ENCODE data around the gene CDC6.
"Not testable (repeated sequence)": the region's sequence is repeated elsewhere in the genome, so short reads cannot be mapped to it uniquely, and the experiment has no call there.

Gene CDC6

DNA sequence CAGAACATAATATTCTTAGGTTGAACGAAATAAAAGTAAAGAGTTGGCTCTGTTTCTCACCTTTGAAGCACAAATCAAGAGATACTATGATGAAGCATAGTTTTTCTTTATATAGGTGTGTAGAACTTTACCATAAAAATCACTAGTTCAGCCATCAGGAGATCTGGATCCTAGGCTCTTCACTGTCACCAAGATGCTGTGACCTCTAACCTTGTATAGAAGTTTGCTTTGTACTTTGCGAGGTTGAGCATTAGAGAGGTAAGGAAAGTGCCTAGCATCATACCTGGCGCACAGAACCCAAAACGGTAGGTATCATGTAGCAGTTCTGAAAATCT, 553 bp upstream of the CDC6 start:
- no peak for DNase-seq (ENCODE audit: low read depth in 2 of 2, low spot score in 1 of 2)

DNA sequence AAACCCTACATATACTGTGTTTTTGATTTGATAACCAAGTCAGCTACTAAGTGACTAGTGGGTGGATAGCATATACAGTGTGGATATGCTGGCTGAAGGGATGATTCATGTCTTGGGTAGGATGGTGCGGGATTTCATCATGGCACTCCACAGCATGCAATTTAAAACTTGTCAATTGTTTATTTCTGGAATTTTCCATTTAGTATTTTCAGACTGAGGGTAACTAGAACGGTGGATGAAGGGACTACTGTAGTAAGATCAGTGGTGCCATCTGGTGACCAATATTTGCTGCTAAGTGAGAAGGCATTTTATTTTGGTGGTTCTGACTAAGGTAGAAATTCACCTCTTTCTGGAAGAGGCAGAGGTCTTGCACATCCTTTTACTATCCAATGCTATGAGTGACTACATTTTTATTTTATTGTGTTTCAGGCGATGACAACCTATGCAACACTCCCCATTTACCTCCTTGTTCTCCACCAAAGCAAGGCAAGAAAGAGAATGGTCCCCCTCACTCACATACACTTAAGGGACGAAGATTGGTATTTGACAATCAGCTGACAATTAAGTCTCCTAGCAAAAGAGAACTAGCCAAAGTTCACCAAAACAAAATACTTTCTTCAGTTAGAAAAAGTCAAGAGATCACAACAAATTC, 3.1 kb downstream of the CDC6 start:
- DNase-seq (ENCODE audit: low read depth in 2 of 2, low spot score in 1 of 2) = no peak

DNA sequence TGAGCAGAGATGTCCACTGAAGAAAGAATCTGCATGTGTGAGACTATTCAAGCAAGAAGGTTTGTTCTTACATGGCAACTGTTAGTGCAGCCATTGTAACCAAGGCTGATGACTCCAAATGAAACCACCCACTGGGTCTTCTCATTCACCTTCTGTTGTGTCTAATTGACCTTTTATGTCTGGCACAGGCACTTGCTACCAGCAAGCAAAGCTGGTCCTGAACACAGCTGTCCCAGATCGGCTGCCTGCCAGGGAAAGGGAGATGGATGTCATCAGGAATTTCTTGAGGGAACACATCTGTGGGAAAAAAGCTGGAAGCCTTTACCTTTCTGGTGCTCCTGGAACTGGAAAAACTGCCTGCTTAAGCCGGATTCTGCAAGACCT, 3.6 kb downstream of the CDC6 start:
- DNase-seq (ENCODE audit: low read depth in 2 of 2, low spot score in 1 of 2) = no peak

DNA sequence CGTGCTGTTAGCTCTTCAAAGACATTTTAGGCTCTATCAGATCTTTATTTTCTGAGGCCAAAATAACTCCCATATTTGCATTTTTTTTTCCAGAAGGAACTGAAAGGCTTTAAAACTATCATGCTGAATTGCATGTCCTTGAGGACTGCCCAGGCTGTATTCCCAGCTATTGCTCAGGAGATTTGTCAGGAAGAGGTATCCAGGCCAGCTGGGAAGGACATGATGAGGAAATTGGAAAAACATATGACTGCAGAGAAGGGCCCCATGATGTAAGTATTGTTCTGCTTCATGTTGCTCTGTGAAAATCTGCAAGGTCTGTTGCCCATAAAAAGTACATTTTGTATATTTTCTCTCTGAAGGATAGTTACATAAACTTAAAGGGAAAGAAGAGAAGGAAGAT, 5.7 kb downstream of the CDC6 start:
- no peak for DNase-seq (ENCODE audit: low read depth in 2 of 2, low spot score in 1 of 2)

DNA sequence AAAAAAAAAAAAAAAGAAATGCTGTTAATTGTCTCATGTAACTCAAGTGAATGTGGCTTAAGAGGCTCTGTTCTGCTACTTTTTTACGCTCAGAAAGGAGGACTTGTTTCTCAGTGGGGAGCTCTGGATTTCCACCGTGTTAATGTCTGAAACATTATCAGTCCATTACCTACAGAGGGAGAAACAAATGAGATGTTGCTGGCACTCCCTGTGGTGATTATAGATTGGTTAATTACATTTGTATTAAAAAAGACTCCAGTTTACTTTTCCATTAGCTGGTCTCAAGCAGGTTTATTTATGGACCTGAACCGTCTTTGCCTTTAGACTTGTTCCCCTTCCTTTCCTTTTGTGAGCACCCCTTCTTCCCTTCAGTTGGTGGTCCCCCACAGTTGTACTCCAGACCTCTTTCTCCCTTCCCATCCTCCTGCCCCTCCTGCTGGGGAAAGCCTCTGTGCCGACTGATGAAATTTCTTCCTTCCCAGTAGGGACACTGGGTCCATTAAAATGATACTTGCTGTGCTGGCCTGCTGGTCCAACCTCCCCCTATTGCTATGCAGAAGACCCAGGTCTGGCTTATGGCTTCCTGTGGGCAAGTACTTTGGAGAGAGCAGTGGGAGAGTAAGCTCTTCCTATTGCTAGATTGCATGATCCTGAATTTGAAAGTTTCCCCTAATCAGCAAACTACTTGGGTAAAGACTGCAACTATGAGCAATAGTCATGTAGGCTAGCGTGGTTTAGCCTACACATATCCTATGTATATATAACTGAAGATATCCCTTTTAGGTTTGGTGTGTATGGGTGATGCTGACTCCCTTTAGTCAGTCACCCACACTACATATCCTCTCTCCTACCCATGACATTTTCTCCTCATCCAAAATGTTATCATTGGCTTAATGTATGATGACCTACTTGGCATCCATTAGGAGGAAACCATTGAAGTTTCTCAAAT, 8.1 kb downstream of the CDC6 start:
- no peak for DNase-seq (ENCODE audit: low read depth in 2 of 2, low spot score in 1 of 2)

DNA sequence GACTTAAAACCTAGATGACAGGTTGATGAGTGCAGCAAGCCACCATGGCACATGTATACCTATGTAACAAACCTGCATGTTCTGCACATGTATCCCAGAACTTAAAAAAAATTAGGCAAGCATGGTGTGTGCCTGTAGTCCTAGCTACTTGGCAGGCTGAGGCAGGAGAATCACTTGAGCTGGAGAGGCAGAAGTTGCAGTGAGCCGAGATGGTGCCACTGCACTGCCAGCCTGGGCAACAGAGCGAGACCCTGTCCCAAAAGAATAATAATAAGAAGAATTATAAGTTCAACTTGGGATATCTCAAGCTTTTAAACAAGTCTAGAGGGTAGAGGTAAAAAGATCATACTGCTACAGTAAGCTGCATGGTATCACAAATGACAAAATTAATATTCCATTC, 9.8 kb downstream of the CDC6 start:
- DNase-seq (ENCODE audit: low read depth in 2 of 2, low spot score in 1 of 2) = no peak

DNA sequence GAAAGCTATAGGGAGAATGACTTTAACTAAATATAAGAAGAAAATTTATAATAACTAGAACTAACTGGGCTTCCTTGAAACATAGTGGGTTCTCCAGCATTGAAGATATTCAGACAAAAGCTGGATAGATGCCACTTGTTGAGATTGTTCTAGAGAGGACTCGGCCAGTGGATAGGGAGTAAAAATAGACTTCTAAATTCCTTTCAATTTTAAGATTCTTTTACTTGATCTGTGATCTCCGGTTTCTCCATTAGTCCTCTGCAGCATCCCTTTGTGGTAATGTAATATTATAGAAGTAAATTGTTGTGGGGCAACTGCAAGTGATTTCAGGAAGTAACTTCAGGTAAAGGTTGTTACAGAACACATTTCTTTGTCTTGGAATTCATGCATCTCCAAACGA, 11.0 kb downstream of the CDC6 start:
- no peak for DNase-seq (ENCODE audit: low read depth in 2 of 2, low spot score in 1 of 2)

DNA sequence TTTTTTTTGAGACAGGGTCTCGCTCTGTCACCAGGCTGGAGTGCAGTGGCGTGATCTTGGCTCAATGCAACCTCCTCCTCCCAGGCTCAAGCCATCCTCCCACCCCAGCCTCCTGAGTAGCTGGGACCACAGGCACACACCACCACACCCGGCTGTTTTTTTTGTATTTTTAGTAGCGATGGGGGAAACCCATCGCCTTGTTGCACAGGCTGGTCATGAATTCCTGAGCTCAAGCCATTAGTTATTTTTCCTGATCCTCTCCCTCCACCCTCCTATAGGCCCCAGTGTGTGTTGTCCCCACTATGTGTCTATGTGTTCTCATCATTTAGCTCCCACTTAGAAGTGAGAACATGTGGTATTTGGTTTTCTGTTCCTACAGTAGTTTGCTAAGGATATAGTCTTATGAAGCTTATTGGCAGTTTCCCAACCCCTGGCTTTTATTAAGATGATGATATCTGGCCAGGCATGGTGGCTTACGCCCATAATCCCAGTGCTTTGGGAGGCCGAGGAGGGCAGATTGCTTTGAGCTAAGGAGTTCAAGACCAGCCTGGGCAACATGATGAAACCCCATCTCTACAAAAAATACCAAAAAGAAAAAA, 11.6 kb downstream of the CDC6 start:
- DNase-seq (ENCODE audit: low read depth in 2 of 2, low spot score in 1 of 2) = not testable (repeated sequence)

DNA sequence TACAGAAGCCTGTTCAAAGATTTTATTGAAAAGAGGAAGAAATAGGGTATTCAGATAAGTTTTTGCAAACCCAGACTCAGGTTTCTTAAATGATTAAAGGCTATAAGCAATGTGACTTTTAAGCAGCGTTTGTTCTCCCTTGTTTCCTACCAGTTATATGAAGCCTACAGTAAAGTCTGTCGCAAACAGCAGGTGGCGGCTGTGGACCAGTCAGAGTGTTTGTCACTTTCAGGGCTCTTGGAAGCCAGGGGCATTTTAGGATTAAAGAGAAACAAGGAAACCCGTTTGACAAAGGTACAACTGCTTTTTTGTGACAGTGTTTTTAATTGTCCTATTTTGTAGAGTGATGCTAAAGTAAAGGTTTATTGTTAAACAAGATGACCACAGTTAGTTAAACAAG, 13.6 kb downstream of the CDC6 start:
- DNase-seq (ENCODE audit: low read depth in 2 of 2, low spot score in 1 of 2) = no peak

DNA sequence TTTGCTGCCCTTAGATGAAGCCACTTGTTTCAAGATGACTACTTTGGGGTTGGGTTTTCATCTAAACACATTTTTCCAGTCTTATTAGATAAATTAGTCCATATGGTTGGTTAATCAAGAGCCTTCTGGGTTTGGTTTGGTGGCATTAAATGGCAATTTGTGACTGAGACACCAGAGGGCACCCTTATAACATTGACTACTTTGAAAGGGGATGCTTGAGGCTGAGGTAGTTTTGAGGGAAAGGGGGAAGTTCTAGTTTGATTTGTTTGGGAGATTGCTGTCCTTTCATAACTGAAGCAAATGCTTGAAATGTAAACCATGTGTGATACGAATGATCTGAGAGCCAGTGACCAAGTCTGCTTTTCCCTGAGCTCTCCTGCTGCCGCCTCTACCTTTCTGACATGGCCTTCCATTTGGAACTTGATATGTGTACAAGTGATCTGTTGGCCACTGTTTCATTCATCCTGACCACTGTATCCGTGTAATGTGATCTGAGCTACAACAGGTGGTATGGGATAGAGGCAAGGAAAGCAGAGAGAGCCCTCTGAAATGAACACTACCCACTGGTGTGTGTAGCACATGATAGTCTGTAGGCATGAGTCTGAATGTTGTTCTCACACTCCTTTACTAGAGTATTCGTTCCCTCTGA, 15.5 kb downstream of the CDC6 start:
- no peak for DNase-seq (ENCODE audit: low read depth in 2 of 2, low spot score in 1 of 2)

DNA sequence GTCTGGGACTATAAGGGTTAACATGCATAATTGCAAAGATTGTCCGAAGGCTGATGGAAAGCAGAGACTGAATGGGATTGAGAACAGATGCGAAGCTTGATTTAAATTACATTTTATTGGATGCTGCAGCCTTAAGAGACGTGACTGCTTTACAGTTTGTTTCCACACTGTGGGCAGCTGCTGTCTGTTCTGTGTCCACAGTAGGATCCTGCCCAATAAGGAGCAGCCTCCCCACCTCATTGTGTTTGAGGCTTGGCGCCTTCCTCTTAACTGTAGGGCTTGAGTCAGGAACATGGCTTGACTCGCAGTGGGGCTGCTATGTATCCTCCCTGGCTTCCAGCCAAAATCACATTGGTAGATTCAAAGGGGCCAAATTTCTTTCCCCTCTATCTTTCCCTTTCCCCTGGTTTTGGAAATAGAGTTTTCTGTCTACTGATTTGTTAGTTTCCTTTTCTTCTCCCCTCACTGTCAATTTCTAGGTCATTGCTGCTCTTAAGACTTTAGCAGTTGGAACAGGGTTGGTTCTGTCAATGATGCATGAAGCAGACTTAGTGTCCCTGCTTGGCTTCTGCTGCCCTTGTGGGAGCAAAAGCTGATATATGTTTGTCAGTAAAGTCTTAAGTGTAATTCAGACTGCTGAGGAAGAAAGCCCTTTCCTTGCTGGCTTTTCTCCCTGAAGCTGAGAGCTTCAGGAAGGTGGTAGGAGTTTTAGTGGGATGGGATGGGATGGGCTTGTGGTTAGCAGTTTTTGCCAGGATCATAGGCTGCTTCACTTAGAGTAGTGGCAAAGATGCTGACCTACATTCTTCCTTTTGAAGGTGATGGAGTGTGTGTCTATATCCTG, 16.3 kb downstream of the CDC6 start:
- no peak for DNase-seq (ENCODE audit: low read depth in 2 of 2, low spot score in 1 of 2)

DNA sequence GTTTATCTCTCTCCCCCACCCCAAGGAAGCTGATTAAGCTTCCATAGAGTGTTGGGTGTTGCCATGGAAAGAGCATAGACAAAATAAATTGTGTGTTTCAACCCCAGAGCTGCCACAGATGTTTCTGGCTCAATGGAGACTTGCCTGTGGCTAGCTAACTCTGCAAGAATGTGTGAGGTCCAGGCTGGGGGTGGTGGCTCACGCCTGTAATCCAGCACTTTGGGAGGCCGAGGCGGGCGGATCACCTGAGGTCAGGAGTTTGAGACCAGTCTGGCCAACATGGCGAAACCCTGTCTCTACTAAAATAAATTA, 16.8 kb downstream of the CDC6 start:
- DNase-seq (ENCODE audit: low read depth in 2 of 2, low spot score in 1 of 2) = not testable (repeated sequence)

DNA sequence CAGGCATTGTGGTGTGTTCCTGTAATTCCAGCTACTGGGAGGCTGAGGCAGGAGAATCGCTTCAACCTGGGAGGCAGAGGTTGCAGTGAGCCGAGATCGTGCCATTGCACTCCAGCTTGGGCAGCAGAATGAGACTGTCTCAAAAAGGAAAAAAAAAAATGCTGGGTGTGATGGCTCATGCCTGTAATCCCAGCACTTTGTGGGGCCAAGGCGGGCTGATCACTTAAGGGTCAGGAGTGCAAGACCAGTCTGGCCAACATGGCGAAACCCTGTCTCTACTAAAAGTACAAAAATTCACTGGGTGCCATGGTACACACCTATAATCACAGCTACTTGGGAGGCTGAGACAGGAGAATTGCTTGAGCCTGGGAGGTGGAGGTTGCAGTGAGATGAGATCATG, 17.2 kb downstream of the CDC6 start:
- DNase-seq (ENCODE audit: low read depth in 2 of 2, low spot score in 1 of 2) = not testable (repeated sequence)

DNA sequence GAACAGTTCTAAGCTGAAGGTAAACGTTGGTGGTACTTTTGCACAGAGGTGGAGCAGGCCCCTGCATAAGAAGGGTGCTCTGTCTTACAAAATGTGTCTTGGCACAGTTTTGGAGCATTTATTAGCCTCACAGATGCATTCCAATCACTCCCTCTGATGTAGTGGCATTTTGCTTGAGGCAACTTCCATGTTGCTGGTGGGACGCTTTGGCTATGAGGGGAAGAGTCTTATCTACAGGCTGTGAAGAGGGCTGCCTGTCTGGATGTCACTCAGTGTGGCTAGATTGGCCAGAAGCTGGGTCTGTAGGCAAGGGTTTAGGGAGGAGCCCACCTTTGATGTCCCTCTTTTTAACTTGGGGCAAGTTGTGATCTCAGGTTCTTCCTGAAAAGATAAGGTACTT, 18.7 kb downstream of the CDC6 start:
- DNase-seq (ENCODE audit: low read depth in 2 of 2, low spot score in 1 of 2) = no peak

DNA sequence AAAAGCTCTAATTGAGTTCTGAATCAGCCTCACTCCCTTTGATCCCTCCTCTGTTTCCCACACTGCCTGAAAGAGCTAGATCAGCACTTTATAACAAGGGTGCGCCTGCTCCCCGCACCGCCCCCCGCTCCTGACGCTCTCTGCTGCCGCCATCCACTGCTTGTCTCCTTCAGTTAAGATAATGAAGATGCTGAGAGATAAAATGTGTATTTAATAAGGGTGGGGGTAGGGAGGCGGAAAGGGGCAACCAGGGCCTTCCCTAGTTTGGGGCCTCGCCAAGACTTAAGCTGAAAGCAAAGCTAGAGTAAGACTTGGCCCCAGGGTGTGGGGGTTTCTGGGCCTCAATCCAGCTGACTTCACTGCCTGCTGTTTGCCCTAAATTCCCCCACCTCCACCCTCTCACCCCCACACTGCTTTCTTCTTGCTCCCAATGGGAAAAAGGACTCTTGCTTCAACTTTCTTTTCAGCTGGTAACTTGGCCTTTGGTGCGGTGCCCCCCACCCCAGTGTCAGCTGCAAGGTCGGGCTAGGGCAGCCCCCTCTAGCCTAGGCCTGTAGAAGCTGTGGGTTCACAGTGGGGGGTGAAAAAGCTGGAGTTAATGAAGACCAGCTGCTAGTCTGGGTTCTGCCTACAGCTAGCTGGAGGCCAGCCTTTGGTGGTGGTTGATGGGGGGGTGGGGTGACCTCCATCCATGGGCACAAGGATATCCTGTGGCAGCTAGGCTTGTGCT, 19.5 kb downstream of the CDC6 start:
- DNase-seq (ENCODE audit: low read depth in 2 of 2, low spot score in 1 of 2) = no peak

DNA sequence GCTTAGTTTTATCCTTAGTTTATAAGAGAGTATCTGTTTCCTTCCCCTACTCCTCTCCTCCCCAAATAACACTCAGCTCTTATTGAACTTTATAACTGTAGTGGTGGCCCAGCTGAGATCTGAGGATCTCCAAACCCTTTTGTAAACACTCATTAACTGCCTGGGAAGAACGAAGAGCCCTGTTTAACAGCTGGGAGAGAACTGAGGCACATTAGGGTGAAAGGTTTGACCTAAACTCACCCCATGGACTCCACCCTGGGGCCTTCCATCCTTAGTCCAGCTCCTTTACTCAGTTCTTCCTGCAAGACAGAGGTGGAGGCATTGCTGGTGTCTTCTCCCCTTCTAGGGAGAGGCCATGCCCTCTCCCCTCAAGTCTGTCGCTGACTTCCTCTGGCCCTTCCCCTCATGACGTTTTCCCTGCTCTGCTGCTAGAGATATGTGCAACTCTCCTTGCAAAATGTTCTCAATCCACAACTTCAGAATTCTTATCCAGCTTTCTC, 20.1 kb downstream of the CDC6 start:
- no peak for DNase-seq (ENCODE audit: low read depth in 2 of 2, low spot score in 1 of 2)

DNA sequence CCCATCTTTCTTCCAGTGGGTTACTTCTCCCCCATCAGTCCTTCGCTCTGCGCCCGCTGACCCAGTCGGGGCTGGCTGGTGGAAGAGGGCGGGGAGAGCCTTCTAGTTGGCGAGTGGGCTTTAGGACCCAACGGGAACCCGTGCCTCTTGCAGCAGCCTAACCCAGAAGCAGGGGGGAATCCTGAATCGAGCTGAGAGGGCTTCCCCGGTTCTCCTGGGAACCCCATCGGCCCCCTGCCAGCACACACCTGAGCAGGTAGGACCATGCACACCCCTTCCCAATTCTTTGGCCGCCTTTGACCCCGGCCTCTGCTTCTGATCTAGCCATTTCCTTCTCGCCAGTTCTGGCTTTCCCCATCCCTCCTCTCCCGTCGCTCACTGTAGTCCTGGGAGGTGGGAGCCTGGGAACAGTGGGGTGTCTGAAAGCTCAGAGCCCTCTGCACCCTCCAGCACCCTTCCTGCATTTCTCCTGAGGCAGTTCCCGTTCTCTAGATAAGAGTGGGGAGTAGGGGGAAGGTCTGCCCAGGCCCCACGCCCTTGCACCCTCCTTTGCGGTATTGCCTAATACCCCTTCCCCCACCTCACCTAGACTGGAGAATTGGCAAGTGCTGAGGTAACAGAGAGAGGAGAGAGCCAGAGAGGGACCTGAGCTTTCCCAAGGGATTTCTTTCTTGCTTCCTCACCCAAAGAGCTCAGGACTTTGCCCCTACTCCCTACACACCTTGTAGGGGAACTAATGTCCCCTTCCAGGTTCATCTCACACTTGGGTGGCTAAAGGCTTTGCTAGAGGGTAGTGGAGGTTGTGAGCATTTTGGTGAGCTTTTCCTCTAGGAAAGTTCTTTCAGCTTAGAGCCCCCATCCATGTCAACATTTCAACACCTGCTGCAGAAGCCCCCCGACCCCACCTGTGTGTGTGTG, 21.6 kb downstream of the CDC6 start, which contains the start of gene RARA:
TSS of gene RARA (plus strand) at position 150 of the 918 bp plus-strand sequence. CDS start 22,039 bp downstream, outside the sequence.
- DNase-seq (ENCODE audit: low read depth in 2 of 2, low spot score in 1 of 2) = no peak

DNA sequence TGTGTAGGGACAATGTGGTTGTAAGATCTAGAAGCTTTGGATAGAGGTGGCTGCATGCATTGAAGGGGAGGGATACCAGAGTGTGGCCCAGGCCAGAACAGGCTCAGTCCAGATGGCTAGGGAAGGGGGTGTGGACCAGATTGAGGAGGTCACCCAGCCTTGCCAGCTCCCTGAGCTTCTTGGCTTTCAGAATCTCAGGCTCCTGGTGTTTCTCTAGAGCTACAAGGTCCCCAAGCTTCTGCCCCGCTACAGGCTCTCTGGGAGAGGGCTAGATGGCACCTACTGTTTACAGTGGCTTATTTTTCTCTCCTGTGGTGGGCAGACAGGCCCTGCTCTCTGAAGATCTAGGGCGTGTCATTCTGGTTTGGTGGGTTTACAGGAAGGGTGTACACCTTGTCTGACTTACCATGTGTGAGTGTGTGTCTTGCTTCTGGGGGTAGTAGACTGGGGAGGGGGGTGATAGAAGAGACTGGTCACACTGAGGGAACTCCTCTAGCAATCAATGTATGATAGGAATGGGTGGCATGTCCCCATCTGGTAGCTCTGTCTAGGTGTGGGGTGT, 22.4 kb downstream of the CDC6 start:
- DNase-seq (ENCODE audit: low read depth in 2 of 2, low spot score in 1 of 2) = no peak
